ENCODE measurements around the gene HIPK2. TPM values are rescaled to one million over a fixed set of nuclear protein-coding genes. Genes with fewer than 3 reads are reported as not detected.

HIPK2 gene
- total RNA-seq, 3 donors from 2014 or later (not counting 1 experiment from before 2014, with no cell fraction given) = 127 to 145 (median 144) TPM

- peaks cover 9% of the 10 kb centered on the region for H3K4me1 ChIP-seq (ENCODE audit: control insufficient read depth, insufficient read depth, low read length)
- Mint-ChIP-seq H3K9me3 (no peaks in the 10 kb centered on the region), H3K36me3 (no peaks in the 10 kb centered on the region), H3K27me3 (ENCODE audit: low read depth in 2 of 2) (no peaks in the 10 kb centered on the region), H3K4me1 (peaks cover 86 to 98% of the 10 kb centered on the region in 2 donors), H3K27ac (peak overlapping the region; percentile 44 to 54), H3K4me3 (no peak overlapping the region)
- no peak for DNase-seq
- TF ChIP-seq CTCF (IDR thresholded peaks at IDR 0.05) = no peak
- no peak overlapping the region for H3K27ac ChIP-seq (ENCODE audit: low read length)
- H3K36me3 ChIP-seq (ENCODE audit: control insufficient read depth, insufficient read depth, low read length) = no peaks in the 10 kb centered on the region
- no peak overlapping the region for H3K4me3 ChIP-seq (ENCODE audit: low read length)
- intact Hi-C loops (cut with micrococcal nuclease) = no loop called here
- H3K9me3 ChIP-seq (ENCODE audit: control insufficient read depth, insufficient read depth, low read length) = no peaks in the 10 kb centered on the region
- WGBS (ENCODE audit: insufficient coverage) = 91% methylated on average over 4 of the region's 10 CpGs
- no peaks in the 10 kb centered on the region for H3K27me3 ChIP-seq (ENCODE audit: control insufficient read depth, insufficient read depth, low read length)
- ATAC-seq = no peak
Measured at GRCh38 chr7:139660317-139661042, 117.3 kb downstream of the HIPK2 start.

GRCh38 chr7:139659922-139660316, 117.9 kb downstream of the HIPK2 start:
- intact Hi-C loops (cut with micrococcal nuclease) = no loop called here
- peaks cover 87 to 98% of the 10 kb centered on the region in 2 donors for H3K4me1 Mint-ChIP-seq
- H3K27me3 Mint-ChIP-seq (ENCODE audit: low read depth in 2 of 2) = no peaks in the 10 kb centered on the region
- no peak overlapping the region for H3K27ac ChIP-seq (ENCODE audit: low read length)
- H3K4me3 Mint-ChIP-seq = no peak overlapping the region
- 92% methylated on average over 2 of the region's 2 CpGs for WGBS (ENCODE audit: insufficient coverage)
- H3K9me3 Mint-ChIP-seq = no peaks in the 10 kb centered on the region
- peak overlapping the region; percentile 44 to 54 for H3K27ac Mint-ChIP-seq
- DNase-seq = no peak
- H3K9me3 ChIP-seq (ENCODE audit: control insufficient read depth, insufficient read depth, low read length) = no peaks in the 10 kb centered on the region
- H3K36me3 ChIP-seq (ENCODE audit: control insufficient read depth, insufficient read depth, low read length) = no peaks in the 10 kb centered on the region
- no peak for TF ChIP-seq CTCF (IDR thresholded peaks at IDR 0.05)
- peaks cover 12% of the 10 kb centered on the region for H3K4me1 ChIP-seq (ENCODE audit: control insufficient read depth, insufficient read depth, low read length)
- ATAC-seq = no peak
- H3K27me3 ChIP-seq (ENCODE audit: control insufficient read depth, insufficient read depth, low read length) = no peaks in the 10 kb centered on the region
- H3K4me3 ChIP-seq (ENCODE audit: low read length) = no peak overlapping the region
- H3K36me3 Mint-ChIP-seq = no peaks in the 10 kb centered on the region

GRCh38 chr7:139658908-139659675, 118.7 kb downstream of the HIPK2 start:
- H3K4me3 Mint-ChIP-seq = no peak overlapping the region
- no peaks in the 10 kb centered on the region for H3K36me3 ChIP-seq (ENCODE audit: control insufficient read depth, insufficient read depth, low read length)
- TF ChIP-seq CTCF (IDR thresholded peaks at IDR 0.05) = no peak
- H3K4me1 Mint-ChIP-seq = peaks cover 87 to 92% of the 10 kb centered on the region in 2 donors
- H3K9me3 Mint-ChIP-seq = no peaks in the 10 kb centered on the region
- no peaks in the 10 kb centered on the region for H3K27me3 Mint-ChIP-seq (ENCODE audit: low read depth in 2 of 2)
- WGBS (ENCODE audit: insufficient coverage) = 95% methylated on average over 14 of the region's 14 CpGs
- no peak overlapping the region for H3K4me3 ChIP-seq (ENCODE audit: low read length)
- DNase-seq (no peak), ATAC-seq (no peak)
- peaks cover 12% of the 10 kb centered on the region for H3K4me1 ChIP-seq (ENCODE audit: control insufficient read depth, insufficient read depth, low read length)
- no peak overlapping the region for H3K27ac ChIP-seq (ENCODE audit: low read length)
- no peaks in the 10 kb centered on the region for H3K27me3 ChIP-seq (ENCODE audit: control insufficient read depth, insufficient read depth, low read length)
- peak overlapping the region; percentile 44 to 54 for H3K27ac Mint-ChIP-seq
- H3K9me3 ChIP-seq (ENCODE audit: control insufficient read depth, insufficient read depth, low read length) = no peaks in the 10 kb centered on the region
- no peaks in the 10 kb centered on the region for H3K36me3 Mint-ChIP-seq
- intact Hi-C loops (cut with micrococcal nuclease) = no loop called here

Data from natural killer cell (primary cell).